OCI-LY1 (cell line): Measurements from ENCODE around the gene MUC6.

Experiments used
- H2AFZ ChIP-seq: fragments of 200-600 bp; sonication (generic), shearing (Covaris generic); 2 replicates; pipeline ENCODE4 v1.6.0; 2014; ENCODE audit warnings: antibody characterized with exemption, mild to moderate bottlenecking, low read length
- H3F3A ChIP-seq: fragments of 200-600 bp; sonication (generic), shearing (Covaris generic); 2 replicates; pipeline ENCODE4 v1.6.0; 2014; ENCODE audit warnings: mild to moderate bottlenecking, antibody characterized with exemption, low read length, moderate library complexity; ENCODE audit not compliant: insufficient read depth
- H3K27ac ChIP-seq: fragments of 200-600 bp; sonication (generic); 2 replicates; pipeline ENCODE4 v1.5.1; 2014; ENCODE audit warnings: low read length, mixed run types, mild to moderate bottlenecking, low read depth; ENCODE audit not compliant: poor library complexity, severe bottlenecking
- H3K27me3 ChIP-seq: fragments of 200-600 bp; sonication (generic); 2 replicates; pipeline ENCODE4 v1.6.0; 2014; ENCODE audit warnings: antibody characterized with exemption, mild to moderate bottlenecking, low read length, moderate library complexity; ENCODE audit not compliant: insufficient read depth
- H3K36me3 ChIP-seq: fragments of 200-600 bp; sonication (generic); 2 replicates; pipeline ENCODE4 v1.6.1; 2014; ENCODE audit warnings: mild to moderate bottlenecking, antibody characterized with exemption, low read length, moderate library complexity, mixed read lengths; ENCODE audit not compliant: insufficient read depth
- H3K4me1 ChIP-seq: fragments of 200-600 bp; sonication (generic); 2 replicates; pipeline ENCODE4 v1.5.1; 2014; ENCODE audit warnings: mild to moderate bottlenecking, low read length, moderate library complexity; ENCODE audit not compliant: insufficient read depth, severe bottlenecking
- H3K4me2 ChIP-seq: fragments of 200-600 bp; sonication (generic), shearing (Covaris generic); 2 replicates; pipeline ENCODE4 v1.6.1; 2014; ENCODE audit warnings: low read length
- H3K4me3 ChIP-seq: fragments of 200-600 bp; sonication (generic); 2 replicates; pipeline ENCODE4 v1.5.1; 2014; ENCODE audit warnings: low read length, low read depth, mild to moderate bottlenecking, mixed read lengths; ENCODE audit not compliant: poor library complexity, severe bottlenecking
- H3K79me2 ChIP-seq: fragments of 200-600 bp; shearing (Covaris generic); 2 replicates; pipeline ENCODE4 v1.6.1; 2016; ENCODE audit warnings: mixed run types, low read length, mixed read lengths; ENCODE audit not compliant: insufficient read depth
- H3K9ac ChIP-seq: fragments of 200-600 bp; sonication (generic), shearing (Covaris generic); 2 replicates; pipeline ENCODE4 v1.6.1; 2014; ENCODE audit warnings: mild to moderate bottlenecking, low read length, mixed read lengths
- H3K9me2 ChIP-seq: fragments of 200-600 bp; sonication (generic), shearing (Covaris generic); 2 replicates; pipeline ENCODE4 v1.6.1; 2014; ENCODE audit warnings: low read depth, mild to moderate bottlenecking, low read length, mixed read lengths
- H3K9me3 ChIP-seq: fragments of 200-600 bp; shearing (Covaris generic); 2 replicates; pipeline ENCODE4 v1.6.1; 2014; ENCODE audit warnings: low read length, mixed read lengths
- H4K20me1 ChIP-seq: fragments of 200-600 bp; sonication (generic), shearing (Covaris generic); 2 replicates; pipeline ENCODE4 v1.6.0; 2016; ENCODE audit warnings: mild to moderate bottlenecking, low read length; ENCODE audit not compliant: insufficient read depth
- EZH2 ChIP-seq: fragments of 200-600 bp; sonication (generic), shearing (Covaris generic); IDR thresholded peaks from 2 replicates; pipeline ENCODE4 v1.8.0; 2017; ENCODE audit warnings: borderline replicate concordance, mixed run types, mild to moderate bottlenecking, antibody characterized with exemption, low read length, moderate library complexity, mixed read lengths
- TF ChIP-seq, protein P1 (sequence below): fragments of 200-600 bp; sonication (generic), shearing (Covaris generic); IDR thresholded peaks from 2 replicates; pipeline ENCODE4 v1.5.1; 2017; ENCODE audit warnings: mild to moderate bottlenecking, antibody characterized with exemption, low read length, moderate library complexity, mixed read lengths

Gene MUC6

DNA sequence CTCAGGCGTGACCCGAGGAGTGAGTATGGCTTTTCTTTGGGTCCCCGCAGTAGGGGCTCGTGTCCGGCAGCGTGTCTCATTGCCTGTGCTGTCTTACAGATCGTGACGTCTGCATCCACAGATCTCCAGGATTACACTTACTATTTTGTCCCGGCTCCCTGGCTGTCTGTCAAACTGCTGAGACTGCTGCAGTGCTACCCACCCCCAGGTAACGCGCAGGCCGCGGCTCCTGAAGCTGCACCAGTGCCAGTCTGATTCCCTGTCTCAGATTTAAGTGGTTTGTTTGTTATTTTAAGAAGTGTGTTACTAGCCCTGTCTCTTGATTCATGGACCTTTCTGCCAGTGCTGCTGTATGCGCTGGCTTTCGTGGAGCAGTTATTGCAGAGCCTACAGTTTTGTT is 52.0 kb downstream of the MUC6 start:
- H3K4me1 ChIP-seq, result no peaks in the 10 kb centered on the region
- no peak overlapping the region for H2AFZ ChIP-seq
- no peak overlapping the region for H3K9ac ChIP-seq
- H3K27ac ChIP-seq, result no peak overlapping the region
- H3K4me3 ChIP-seq, result no peak overlapping the region
- no peaks in the 10 kb centered on the region for H3K9me2 ChIP-seq
- no peaks in the 10 kb centered on the region for H4K20me1 ChIP-seq
- H3F3A ChIP-seq, result no peaks in the 10 kb centered on the region
- no peak for TF ChIP-seq EZH2
- TF ChIP-seq, protein P1, sequence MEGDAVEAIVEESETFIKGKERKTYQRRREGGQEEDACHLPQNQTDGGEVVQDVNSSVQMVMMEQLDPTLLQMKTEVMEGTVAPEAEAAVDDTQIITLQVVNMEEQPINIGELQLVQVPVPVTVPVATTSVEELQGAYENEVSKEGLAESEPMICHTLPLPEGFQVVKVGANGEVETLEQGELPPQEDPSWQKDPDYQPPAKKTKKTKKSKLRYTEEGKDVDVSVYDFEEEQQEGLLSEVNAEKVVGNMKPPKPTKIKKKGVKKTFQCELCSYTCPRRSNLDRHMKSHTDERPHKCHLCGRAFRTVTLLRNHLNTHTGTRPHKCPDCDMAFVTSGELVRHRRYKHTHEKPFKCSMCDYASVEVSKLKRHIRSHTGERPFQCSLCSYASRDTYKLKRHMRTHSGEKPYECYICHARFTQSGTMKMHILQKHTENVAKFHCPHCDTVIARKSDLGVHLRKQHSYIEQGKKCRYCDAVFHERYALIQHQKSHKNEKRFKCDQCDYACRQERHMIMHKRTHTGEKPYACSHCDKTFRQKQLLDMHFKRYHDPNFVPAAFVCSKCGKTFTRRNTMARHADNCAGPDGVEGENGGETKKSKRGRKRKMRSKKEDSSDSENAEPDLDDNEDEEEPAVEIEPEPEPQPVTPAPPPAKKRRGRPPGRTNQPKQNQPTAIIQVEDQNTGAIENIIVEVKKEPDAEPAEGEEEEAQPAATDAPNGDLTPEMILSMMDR, result no peak
- no peaks in the 10 kb centered on the region for H3K79me2 ChIP-seq
- H3K4me2 ChIP-seq, result no peak overlapping the region
- peaks cover 55% of the 10 kb centered on the region for H3K36me3 ChIP-seq
- no peaks in the 10 kb centered on the region for H3K27me3 ChIP-seq
- no peaks in the 10 kb centered on the region for H3K9me3 ChIP-seq

DNA sequence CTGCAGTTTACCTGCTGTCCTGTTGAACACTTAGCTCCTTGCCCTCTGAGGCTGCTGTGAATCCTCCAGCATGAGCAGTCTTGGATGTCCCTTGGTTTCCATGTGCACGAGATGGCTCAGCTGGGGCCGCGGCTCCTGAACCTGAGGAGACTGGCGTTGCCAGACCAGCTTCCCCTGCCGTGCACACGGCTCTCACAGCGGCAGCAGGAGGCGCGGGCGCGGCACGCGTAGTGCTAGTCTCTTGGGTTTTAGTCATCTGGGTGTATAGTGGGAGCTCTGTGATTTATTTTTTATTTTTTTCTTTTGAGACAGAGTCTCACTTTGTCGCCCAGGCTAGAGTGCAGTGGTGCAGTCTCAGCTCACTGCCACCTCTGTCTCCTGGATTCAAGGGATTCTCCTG is 54.8 kb downstream of the MUC6 start:
- no peaks in the 10 kb centered on the region for H3K79me2 ChIP-seq
- no peak overlapping the region for H2AFZ ChIP-seq
- peaks cover 55% of the 10 kb centered on the region for H3K36me3 ChIP-seq
- H3K9me2 ChIP-seq, result no peaks in the 10 kb centered on the region
- no peak overlapping the region for H3K27ac ChIP-seq
- H3K27me3 ChIP-seq, result no peaks in the 10 kb centered on the region
- no peak overlapping the region for H3K4me2 ChIP-seq
- no peaks in the 10 kb centered on the region for H3K4me1 ChIP-seq
- no peak overlapping the region for H3K4me3 ChIP-seq
- no peaks in the 10 kb centered on the region for H3F3A ChIP-seq
- TF ChIP-seq, protein P1, result no peak
- TF ChIP-seq EZH2, result no peak
- H3K9ac ChIP-seq, result no peak overlapping the region
- H3K9me3 ChIP-seq, result no peaks in the 10 kb centered on the region
- no peaks in the 10 kb centered on the region for H4K20me1 ChIP-seq

DNA sequence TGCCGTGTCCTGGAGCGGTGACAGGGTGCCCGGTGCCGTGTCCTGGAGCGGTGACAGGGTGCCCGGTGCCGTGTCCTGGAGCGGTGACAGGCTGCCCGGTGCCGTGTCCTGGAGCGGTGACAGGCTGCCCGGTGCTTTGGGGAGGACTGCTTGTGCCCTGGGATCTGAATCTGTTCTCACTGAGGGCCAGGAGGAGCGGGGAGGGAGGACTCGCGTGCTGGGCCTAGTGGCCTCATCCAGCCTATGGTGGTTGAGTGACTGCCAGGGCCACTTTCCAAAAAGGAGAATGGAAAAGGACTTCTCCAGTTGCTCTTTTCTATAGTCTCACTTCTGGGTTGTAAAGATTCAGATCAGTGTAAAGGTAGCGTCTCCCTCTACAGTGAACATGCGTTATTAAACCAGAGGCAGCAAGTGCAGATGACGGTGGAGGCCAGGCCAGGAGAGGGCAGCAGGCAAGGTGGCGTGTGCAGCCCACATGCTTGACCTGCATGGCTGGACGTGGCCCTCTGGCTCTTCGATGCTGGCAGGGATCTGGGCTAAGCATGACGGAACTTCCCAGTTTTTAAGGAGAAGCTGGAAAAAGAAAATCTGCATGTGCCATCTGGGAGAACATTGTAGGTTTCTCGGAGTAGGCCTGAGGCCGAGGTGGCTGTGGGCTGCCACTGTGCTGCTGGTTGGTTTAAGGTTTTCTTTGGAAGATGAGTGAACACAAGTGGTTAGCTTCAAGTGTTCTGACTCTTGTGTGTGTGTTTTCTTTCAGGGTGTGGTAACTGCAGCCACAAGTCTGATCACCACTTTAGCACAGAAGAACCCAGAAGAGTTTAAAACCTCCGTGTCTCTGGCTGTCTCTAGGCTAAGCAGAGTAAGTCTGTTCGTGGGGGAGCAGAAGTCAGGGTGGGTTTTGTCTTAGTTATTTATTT is 55.8 kb downstream of the MUC6 start:
- no peak overlapping the region for H3K4me2 ChIP-seq
- no peak overlapping the region for H3K27ac ChIP-seq
- no peaks in the 10 kb centered on the region for H3K79me2 ChIP-seq
- peaks cover 45% of the 10 kb centered on the region for H3K36me3 ChIP-seq
- H3K9ac ChIP-seq, result no peak overlapping the region
- H3K9me3 ChIP-seq, result no peaks in the 10 kb centered on the region
- H2AFZ ChIP-seq, result no peak overlapping the region
- H3K4me1 ChIP-seq, result no peaks in the 10 kb centered on the region
- no peak overlapping the region for H3K4me3 ChIP-seq
- no peaks in the 10 kb centered on the region for H3F3A ChIP-seq
- H3K9me2 ChIP-seq, result no peaks in the 10 kb centered on the region
- no peaks in the 10 kb centered on the region for H3K27me3 ChIP-seq
- no peaks in the 10 kb centered on the region for H4K20me1 ChIP-seq
- TF ChIP-seq EZH2, result no peak
- TF ChIP-seq, protein P1, result no peak
